T-helper 2 cell (primary cell): ENCODE results near the gene ITGA2.

Experiments
- DNase-seq, 5 experiments: peaks; one replicate each; pipeline versions ENCODE4 v3.0.0 to v3.0.0-alpha.2; 2012 to 2022

The ITGA2 gene

DNA sequence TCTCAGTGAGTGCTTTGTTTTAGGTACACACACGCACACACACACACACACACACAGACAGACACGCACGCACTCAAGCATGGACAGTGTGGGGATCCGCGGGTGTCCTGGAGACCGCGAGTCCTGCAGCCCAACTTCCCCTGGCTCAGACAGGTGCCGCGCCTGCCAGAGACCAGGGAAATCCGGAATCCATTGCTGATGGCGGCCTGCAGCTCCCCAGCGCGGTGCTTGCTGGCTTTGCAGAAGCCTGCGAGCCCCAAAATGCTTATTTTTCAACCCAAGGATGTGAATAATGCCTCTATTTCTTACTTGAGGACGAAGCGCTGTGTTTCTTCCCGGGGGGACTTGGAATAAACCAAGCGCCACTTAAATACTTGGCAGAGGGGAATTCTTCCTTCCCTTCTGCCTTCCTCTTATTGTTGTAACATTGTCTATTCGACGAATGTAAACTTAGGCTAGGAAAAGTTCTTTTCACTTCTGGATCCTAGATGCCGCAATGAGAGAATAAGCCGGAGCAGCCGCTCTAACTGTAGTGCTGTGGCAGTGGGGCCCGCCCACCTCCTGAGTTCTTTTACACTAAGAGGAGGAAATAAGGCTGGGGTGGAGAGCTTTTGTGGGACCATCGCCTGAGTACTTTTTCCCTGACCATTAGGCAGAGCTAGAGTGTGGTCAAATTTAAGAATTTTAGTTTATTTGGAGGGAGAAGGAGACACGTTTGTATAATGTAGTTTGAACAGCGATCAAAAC lies 802 bp downstream of the ITGA2 start:
- peak in 3 of 5 experiments; percentile 0 to 56 (median 9) for DNase-seq

DNA sequence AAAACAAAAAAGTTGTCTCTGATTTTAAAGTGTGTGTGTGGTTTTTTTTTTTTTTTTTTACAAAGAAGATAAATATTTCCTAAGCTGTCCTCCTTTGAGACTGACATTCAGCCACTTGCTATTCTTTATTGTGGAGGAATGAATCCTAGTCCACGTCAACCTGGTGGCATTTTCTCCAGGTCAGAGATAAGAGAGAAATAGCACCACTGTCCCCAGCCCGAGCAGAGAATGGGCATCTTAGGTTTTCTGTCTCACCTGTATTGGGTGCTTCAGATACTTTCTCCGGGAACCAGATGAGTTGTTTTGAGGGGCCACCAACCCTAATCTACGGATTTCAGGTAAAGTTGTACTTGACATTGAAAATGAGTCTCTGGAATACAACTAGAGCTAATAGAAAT lies 1.4 kb downstream of the ITGA2 start:
- DNase-seq, result no peak

DNA sequence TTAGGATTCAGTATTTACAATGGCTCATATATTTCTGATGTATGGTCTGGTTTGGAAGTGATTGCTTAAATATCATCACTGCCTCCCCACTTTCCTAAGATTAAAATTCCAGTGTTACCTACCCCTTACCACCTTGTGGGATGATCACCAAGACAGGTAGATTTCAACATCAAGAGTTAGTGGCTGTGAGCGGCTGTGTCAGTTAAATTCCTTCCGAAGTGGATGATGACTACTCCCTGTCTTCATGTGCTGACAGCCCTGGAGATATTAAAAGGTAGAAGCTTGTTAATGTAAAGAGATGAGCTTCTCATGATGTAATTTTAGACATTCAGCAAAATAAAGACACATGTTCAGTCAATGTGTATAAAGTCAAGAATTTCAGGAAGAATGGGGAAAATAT lies 4.2 kb downstream of the ITGA2 start:
- no peak for DNase-seq

DNA sequence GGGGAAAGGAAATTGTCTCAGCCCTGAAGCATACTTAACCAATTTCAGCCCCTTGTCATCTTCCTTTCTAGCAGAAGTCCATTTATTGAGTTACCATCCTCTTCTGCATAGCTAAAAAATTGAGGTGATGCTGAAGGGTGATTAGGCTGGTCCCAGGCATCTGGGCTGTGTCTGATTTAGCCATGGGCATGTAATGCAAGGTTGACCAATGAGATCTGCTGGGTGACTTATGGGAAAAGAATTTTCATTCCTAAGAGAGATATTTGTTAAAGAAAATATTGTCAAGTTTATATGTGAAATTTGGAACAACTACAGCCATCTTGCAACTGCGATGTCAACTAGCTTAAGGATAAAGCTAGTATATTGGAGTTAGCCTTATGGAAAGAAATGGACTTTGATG lies 5.1 kb downstream of the ITGA2 start:
- no peak for DNase-seq

DNA sequence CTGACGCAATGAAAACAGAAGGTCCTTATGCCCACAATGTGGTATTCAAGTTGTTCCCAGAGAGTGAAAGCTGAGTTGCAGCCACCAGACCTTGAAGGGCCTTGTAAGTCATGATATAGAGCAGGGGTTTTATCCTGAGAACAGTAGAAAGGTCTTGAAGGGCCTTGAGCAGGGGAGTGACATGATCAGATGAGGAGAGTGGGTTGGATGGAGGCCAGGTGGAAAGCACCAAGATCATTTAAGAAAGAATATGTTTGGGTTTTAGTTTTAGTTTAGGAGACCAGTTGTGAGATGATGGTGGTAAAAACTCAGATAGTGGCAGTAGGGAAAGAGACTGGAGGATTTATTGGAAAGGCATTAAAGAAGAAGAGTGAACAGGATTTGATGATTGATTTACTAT lies 5.9 kb downstream of the ITGA2 start:
- DNase-seq, result no peak

DNA sequence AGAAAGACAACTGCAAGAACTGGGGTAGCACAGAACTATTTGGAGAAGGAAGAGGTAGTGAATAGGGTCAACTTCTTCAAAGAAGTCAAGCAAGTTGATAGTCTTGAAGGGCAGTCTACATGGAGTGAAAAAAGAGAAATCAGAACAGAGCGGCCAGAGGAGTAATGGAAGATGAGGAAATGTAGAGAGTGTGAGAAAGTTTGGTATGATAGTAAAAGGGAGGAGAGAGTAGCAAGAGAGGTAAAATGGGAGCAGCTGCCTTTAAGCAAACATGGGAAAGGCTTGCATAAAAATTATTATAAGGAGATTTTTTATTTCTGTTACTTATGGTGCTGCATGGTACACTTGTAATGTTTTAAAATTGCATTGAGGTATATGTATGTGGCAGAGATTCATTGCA lies 6.8 kb downstream of the ITGA2 start:
- DNase-seq, result no peak

DNA sequence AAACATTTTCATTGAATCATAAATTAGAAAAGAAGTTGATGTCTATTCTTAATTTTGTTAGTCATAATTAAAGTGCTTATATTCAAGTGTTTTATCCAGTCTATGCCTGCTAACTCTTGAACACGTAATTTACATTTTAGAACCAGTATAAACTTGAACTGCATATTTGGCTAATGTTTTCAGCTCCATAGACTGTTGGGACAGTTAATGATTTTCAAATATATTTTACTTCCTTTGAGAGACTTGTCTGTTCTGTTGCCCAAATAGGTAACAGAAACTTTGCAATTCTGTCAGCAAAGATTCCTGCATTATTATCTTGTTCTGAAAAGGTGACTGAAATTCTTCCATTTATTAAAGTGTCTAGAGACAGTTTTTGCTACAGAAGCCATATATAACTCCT lies 7.8 kb downstream of the ITGA2 start:
- DNase-seq, result no peak

DNA sequence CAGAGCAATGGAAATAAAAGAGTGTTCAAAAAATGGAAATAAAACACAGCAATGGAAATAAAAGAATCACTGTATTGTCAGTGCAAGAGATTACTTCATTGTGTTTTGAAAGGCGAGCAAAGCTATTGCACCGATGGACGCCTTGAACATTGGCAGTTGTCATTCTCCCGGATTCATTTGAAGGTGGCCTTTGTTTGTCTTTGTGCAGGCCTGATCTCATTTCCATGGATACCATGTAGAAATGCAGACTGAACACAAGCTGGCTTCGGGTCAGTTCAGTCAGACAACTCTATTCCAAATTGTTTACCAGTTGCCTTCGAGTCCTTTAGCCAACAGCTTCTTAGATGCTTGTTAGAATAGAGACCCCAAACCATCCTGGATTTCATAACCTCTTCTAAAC lies 8.3 kb downstream of the ITGA2 start:
- no peak for DNase-seq

DNA sequence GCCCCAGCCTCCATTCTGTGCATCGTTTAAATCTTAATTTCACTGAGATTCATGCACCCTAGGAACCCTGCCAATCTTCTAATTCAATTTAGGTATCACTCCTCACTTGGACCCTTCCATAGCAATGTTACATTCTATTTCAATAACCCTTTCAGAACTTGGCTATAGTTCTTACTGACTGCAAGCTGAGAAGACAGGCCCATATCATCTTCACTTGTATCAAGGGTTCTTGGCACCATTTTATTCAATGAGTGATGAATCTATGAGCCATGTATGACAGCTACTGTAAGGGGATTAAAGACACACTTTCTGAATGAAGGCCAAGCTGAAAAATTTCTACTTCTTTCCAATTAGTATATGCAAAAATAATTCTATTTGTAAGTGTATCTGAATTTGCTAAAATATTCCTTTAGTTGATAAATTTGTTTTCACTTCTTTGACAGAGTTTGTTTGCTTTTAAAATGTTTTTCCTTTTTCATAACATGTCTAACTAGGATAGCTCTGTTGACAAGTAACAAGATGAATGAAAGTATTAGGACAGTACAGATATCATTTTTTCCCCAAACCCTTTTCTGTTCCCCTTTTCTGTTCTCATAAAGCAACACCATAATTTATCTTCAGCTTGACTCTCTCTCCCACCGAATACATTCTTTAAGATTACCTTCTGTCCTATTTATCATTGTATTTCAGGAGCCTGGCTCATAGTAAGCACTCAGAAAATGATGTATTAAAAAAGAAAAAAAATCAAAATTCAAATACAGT lies 9.6 kb downstream of the ITGA2 start:
- no peak for DNase-seq

DNA sequence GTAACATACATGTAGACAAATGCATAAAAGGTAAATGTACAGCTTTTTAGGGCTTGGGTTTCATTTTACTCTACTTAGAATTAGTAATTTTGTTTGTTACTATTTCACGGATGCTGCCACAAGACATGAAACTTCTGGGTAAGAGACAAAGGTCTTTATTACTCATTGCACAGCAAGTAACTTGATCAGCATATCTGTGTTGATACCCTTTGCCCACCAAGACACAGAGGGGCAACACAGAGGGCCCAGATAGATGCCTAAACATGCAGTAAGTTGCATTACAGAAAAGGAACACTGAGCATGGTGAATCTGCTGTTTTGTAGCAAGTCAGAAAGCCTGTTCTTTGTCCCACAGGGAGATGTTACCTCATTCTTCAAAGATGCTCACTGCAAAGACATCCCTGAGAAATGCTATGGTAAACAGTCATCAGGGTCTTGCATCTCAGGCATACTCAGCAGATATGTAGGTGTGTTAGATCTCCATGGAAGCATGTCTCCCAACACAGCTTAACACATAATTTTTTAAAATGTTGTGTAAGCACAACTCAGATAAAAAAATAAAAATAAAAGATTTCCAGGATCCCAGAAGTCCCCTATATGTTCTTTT lies 10.3 kb downstream of the ITGA2 start:
- peak in 1 of 5 experiments; percentile 51 for DNase-seq

DNA sequence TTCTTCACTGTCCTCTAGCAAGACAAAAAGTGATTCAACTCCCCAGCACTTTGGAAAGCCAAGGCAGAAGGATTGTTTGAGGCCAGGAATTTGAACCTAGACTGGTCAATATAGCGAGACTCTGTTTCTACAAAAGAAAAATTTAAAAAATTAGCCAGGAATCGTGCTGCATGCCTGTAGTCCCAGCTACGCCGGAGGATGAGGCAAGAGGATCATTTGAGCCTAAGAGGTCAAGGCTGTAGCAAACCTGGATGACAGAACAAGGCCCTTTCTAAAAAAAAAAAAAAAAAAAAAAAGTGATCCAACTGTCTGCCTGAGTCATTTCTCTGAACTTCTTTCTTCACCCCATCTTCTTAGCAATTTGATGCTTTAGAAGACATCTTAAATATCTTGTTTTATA lies 12.4 kb downstream of the ITGA2 start:
- no peak for DNase-seq

DNA sequence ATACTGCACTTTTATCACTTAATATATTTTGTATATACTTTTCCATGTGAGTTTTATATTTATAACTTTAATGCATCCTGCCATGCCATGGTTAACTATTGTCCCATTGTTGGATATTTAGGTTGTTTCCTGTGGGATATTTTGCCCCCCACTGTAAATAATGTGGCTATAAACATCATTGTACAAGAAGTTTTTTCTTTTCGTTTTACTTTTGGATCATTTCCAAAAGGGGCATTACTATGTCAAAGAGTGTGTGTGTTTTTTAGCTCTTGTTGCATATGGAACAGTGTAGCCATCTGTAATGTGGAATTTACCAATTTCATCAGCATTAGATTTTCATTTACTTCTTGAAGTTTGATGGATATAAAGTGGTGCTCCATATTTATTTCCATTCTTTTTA lies 13.3 kb downstream of the ITGA2 start:
- DNase-seq, result no peak

DNA sequence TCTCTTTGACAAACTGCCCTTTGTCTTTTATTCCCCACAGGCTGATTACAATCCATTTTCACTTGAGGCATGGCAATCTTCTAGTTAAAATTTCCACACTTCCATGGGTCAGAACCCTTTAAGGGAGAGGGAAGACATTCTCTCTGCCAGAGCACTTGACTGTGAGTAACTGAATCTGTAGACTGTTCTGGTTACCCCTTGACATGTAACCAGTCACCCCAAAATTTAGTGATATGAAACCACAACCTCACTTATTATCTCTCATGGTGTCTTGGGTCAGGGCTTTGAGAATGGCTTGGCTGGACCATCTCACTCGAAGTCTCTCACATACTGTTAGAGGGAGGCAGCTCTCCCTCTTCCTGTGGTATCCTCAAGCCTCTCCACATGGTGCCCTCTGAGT lies 14.0 kb downstream of the ITGA2 start:
- DNase-seq, result no peak

DNA sequence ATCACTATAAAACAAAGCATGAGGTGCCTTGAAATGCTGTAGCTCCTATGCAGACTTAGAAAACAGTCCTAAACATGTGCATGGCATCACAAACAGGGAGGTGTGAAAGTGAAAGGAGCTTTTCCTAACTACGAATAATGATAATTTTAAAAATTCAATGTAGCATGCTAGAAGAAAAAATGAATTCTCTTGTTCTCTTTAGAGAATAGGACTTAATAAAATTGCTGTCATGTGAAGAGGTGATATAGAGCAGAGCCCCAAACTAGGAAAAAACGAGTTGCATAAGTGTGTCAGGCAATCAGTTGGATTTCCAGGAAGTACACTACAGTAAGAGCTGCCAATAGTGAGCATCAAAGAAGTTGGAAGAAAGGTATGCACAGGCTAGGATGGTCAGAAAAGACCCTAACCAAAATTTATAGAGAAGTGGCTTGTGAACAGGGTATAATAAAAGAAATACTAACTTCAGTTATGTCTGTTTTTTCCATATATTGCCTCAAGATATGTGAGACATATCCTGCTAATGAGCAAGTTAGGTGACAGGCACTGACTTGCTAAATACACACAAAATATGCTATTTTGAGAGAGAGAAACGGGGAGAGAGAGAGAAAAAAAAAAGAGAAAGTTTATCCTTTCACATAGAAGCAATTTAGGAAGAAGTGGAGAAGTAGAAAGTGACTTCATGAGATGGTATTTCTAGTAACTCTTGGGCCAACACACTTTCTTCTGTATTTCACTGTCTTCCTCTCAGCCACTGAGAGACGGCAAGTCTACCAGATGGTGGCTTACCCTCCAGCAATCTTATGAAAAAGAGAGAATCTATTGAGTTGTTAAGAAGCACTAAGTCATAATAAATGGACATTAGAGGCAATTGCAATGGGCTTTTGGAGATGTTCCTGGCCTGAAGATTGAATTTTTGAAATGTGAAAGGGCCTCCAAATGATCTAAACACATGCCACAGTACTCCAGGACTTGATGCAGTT lies 18.0 kb downstream of the ITGA2 start:
- DNase-seq, result no peak

DNA sequence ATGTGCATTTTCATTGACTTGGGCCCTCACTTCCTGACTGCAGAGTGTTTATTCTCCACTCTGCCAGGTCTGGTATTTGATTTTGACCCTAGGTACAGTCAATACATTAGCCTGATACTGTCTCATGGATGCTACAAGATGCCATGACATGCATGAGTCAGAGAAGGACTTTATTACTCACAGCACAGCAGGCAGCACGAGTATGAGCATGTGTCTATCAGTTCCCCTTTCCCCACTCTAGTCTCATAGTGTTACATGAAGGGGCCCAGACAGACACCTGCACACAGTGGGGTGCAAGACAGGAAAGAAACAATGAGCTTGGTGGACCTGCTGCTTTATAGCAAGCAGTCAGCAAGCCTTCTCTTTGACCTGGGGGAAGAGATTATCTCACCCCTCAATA lies 19.6 kb downstream of the ITGA2 start:
- DNase-seq, result peak in 2 of 5 experiments; percentile 8 to 68

DNA sequence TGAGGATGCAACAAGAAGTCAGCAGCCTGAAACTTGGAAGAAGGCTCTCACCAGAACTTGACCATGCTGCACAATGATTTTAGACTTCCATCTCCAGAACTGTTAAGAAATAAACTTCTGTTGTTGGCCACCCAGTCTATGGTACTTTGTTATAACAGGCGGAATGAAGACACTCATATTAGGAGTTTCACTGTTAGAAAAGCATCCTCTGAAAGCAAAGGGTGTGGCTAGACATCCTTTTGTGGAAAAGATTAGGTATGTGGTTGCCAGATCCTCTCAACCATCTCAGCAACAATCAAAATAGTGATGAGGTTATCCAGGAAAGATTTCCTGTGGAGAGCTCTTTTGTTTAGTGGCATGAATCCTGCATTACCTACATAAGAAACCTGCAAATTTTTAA lies 20.7 kb downstream of the ITGA2 start:
- peak in 1 of 5 experiments; percentile 49 for DNase-seq

DNA sequence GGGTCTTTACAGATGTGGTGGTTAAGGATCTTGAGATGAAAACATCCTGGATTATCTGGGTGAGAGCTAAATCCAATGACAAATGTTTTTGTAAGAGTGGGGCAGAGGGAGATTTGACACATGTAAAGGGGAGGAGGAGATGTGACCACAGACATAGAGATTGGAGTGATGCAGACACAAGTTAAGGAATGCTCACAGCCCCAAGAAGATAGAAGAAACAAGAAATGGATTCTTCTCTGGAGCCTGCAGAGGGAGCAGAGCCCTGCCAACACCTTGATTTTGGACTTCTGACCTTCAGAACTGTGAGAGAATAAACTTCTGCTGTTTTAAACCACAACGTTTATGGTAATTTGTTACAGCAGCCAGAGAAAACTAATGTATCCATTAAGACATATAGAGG lies 21.7 kb downstream of the ITGA2 start:
- no peak for DNase-seq

DNA sequence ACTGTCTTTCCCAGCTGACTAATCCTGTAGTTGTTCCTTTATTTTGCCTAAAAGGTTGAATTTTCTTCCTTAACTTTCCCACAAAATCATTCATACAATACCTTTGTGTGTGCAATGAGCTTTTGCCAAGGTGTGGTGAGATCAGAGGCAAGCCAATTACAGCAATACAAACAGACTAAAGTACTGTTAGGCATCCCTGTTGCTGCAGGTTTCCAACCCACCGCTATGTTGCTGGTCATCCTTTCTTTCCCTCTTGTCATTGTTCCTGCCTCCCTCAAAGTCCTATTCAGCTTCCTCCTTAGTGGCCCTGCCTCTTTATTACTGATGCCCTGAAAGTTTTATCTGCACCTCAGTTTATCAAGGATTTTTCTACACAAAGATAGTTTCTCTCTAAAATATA lies 22.1 kb downstream of the ITGA2 start:
- DNase-seq, result no peak

DNA sequence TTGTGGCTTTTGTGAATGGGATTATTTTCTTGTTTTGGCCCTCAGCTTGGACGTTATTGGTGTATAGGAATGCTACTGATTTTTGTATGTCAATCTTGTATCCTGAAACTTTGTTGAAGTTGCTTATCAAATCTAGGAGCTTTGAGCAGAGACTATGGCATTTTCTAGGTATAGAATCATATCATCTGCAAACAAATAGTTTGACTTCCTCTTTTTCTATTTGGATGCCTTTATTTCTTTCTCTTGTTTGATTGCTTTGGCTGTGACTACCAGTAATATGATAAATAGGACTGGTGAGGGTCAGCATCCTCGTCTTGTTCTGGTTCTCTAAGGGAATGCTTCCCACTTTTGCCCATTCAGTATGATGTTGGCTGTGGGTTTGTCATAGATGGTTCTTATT lies 24.7 kb downstream of the ITGA2 start:
- DNase-seq, result no peak

DNA sequence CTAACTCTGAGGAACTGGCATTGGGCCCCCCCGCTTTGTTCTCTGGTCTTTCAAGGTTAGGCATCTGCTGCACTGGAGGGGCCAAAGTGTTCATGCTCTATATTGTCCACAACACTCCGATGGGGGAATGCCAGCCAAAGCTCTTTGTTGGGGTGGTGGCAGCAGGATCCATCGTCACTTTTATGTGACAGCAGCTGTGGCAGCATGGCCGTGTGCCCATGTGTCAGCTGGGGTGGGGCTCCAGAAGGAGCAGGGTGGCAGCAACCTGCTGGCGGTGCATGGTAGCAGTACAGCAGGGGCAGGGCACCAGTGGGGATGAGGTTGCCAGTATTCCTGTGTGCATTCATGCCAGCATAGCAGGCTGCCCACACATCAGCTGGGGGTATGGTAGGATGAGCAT lies 28.2 kb downstream of the ITGA2 start:
- DNase-seq, result no peak

DNA sequence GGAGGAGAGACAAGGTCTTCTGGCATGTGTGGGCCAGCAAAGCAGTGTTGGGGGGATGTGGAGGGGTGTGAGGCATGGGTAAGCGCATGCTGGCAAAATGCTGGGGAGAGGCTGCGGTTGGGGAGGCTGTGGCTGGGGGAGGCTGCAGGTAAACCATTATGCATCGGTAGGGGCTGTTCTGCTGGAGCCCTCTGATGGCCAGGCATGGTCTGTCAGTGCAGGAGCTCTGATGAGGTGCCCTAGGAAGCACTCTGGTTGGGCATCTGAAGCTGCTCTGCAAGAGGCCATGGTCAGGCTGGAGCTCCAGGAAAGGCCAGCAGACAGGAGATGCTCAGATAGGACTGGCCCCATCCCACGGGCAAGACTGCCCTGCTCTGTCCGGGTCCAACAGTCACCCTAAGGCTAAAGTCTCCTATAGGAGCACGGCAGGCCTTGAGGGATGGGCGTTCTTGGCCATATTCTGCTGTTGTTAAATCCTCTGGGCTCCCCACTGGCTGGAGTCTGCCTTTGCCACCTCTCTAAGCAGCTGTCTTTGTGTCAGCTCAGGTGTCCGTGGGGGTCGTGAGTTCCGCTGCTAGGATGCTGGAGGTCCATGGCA lies 28.7 kb downstream of the ITGA2 start:
- no peak for DNase-seq

DNA sequence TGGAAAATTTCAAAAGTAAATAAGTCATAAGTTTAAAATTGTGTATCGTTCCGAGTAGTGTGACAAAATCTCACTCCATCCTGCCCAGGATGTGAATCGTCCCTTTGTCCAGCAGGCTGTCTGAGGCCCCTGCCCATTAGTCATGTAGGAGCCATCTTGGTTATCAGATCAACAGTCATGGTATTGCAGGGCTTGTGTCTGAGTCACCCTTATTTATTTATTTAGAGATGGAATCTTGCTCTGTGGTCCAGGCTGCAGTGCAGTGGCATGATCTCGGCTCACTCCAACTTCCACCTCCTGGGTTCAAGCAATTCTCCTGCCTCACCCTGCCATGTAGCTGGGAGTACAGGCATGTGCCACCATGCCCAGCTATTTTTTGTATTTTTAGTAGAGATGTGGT lies 30.2 kb downstream of the ITGA2 start:
- no peak for DNase-seq
